HepG2 (cell line): Measurements from ENCODE around the gene CRYBB2. TPM values are rescaled to one million over a fixed set of nuclear protein-coding genes. Genes with fewer than 3 reads are reported as not detected.

Experiments used
- ATAC-seq: fragments of 200-7000 bp; cut with Tn5 transposase; 3 replicates; pipeline ENCODE4 v1.9.1; 2020; ENCODE audit warnings: mild to moderate bottlenecking, moderate library complexity
- BruUV-seq: library from RNA; stranded (reverse); fragments of 400-500 nt; replicated peaks from 2 replicates; lab custom pipeline; 2021; lab: Mats Ljungman, UMichigan
- CTCF ChIA-PET: fragments of 300-600 bp; formaldehyde crosslinking; extraction: SDS; loops from one replicate; lab custom pipeline; 2021; ENCODE audit warnings: low total read pairs, inconsistent platforms, low intra/inter-chr PET ratio; lab: Yijun Ruan, JAX
- POLR2A ChIA-PET: fragments of 350-600 bp; sonication (Branson Sonifier 250); formaldehyde crosslinking; loops from one replicate; lab custom pipeline; 2020; ENCODE audit warnings: antibody characterized with exemption, inconsistent platforms; lab: Yijun Ruan, JAX
- DNase-seq: peaks from one replicate; pipeline ENCODE4 v3.0.0-alpha.2; 2015; ENCODE audit warnings: low spot score
- FAIRE-seq: peaks from 3 replicates; lab custom pipeline; 2011; peaks lifted over from hg19 to GRCh38; lab: Jason Lieb, UNC
- H2AFZ ChIP-seq: one replicate; pipeline ENCODE4 v1.6.1; 2011; ENCODE audit warnings: low read length, inconsistent platforms
- H3K27ac ChIP-seq: fragments of 300-600 bp; 3 replicates; pipeline ENCODE4 v1.8.0; 2011; ENCODE audit warnings: mixed run types, mild to moderate bottlenecking, mixed read lengths, low read length, inconsistent platforms; ENCODE audit not compliant: insufficient read depth; ENCODE audit errors: extremely low read length
- H3K27me3 ChIP-seq, 2 experiments: fragments of 200-600 bp in 1 of 2; 2 replicates in 1 of 2; 3 replicates in 1 of 2; pipeline versions ENCODE4 v1.6.0 to v1.8.0; 2011; ENCODE audit warnings: low read length in 2 of 2, mild to moderate bottlenecking in 2 of 2, moderate library complexity in 2 of 2, inconsistent platforms in 1 of 2; ENCODE audit not compliant: insufficient read depth in 2 of 2, control insufficient read depth in 1 of 2
- H3K36me3 ChIP-seq, 2 experiments: fragments of 200-600 bp in 1 of 2; replicated peaks in 1 of 2; 2 replicates in 1 of 2; 3 replicates in 1 of 2; pipeline versions ENCODE4 v1.5.1 to v1.8.0; 2011; ENCODE audit warnings: low read length in 2 of 2, inconsistent platforms in 1 of 2; ENCODE audit not compliant: insufficient read depth in 2 of 2, control insufficient read depth in 1 of 2
- H3K4me1 ChIP-seq: 2 replicates; pipeline ENCODE4 v1.5.1; 2012; ENCODE audit warnings: low read length, inconsistent platforms; ENCODE audit not compliant: insufficient read depth
- H3K4me2 ChIP-seq: 2 replicates; pipeline ENCODE4 v1.6.0; 2011; ENCODE audit warnings: low read depth, low read length, inconsistent platforms
- H3K4me3 ChIP-seq, 3 experiments: fragments of 200-600 bp in 1 of 3; sonication (generic), shearing (Covaris generic) in 1 of 3; replicated peaks in 1 of 3; 2 replicates each; pipeline ENCODE4 v1.5.1; 2011 to 2016; ENCODE audit warnings: low read length in 3 of 3, inconsistent platforms in 2 of 3, low read depth in 2 of 3, mild to moderate bottlenecking in 2 of 3, control low read depth in 1 of 3, mixed read lengths in 1 of 3; ENCODE audit not compliant: insufficient read depth in 1 of 3
- H3K79me2 ChIP-seq: one replicate; pipeline ENCODE4 v1.6.1; 2011; ENCODE audit warnings: low read length, inconsistent platforms; ENCODE audit not compliant: insufficient read depth
- H3K9ac ChIP-seq: 2 replicates; pipeline ENCODE4 v1.6.0; 2011; ENCODE audit warnings: mild to moderate bottlenecking, low read depth, low read length, inconsistent platforms; ENCODE audit not compliant: insufficient read depth
- H3K9me3 ChIP-seq: 2 replicates; pipeline ENCODE4 v1.5.1; 2012; ENCODE audit warnings: mild to moderate bottlenecking, low read length
- H4K20me1 ChIP-seq: 2 replicates; pipeline ENCODE4 v1.6.0; 2011; ENCODE audit warnings: inconsistent platforms, mild to moderate bottlenecking, low read length, moderate library complexity; ENCODE audit not compliant: insufficient read depth
- FOXM1 ChIP-seq: sonication (generic); formaldehyde crosslinking; IDR thresholded peaks from 2 replicates; pipeline ENCODE4 v1.5.0; 2020; ENCODE audit warnings: missing genetic modification reagents
- GATA4 ChIP-seq: sonication (generic); IDR thresholded peaks from 2 replicates; pipeline ENCODE4 v1.6.1; 2016; ENCODE audit warnings: antibody characterized with exemption, low read depth, borderline replicate concordance
- ISL2 ChIP-seq: sonication (generic); formaldehyde crosslinking; IDR thresholded peaks from 2 replicates; pipeline ENCODE4 v1.5.0; 2020; ENCODE audit warnings: missing genetic modification reagents
- PBX2 ChIP-seq: IDR thresholded peaks from 2 replicates; pipeline ENCODE4 v1.6.1; 2016; ENCODE audit warnings: control low read depth
- ZNF550 ChIP-seq: sonication (generic); formaldehyde crosslinking; IDR thresholded peaks from 2 replicates; pipeline ENCODE4 v1.4.0; 2020; ENCODE audit warnings: mild to moderate bottlenecking, missing genetic modification reagents, borderline replicate concordance
- ZNF780A ChIP-seq: sonication (generic); formaldehyde crosslinking; IDR thresholded peaks from 2 replicates; pipeline ENCODE4 v1.8.0; 2022; ENCODE audit warnings: mild to moderate bottlenecking, missing genetic modification reagents, moderate library complexity
- WGBS: methylation state at CpG from one replicate; pipeline ENCODE4 v1.1.6; 2017; ENCODE audit warnings: low lambda C conversion rate; 5-methylcytosine and 5-hydroxymethylcytosine counted together
- in situ Hi-C: cut with HindIII; loops from 2 replicates; pipeline ENCODE4 v1.10.0; 2017; ENCODE audit warnings: low pct_unique_long_range_greater_than_20kb; ENCODE audit not compliant: extremely low pct_ligation_motif_present
- intact Hi-C: fragments of 100-400 bp; cut with micrococcal nuclease; formaldehyde crosslinking; loops from one replicate; pipeline ENCODE4 v1.10.0; 2022; ENCODE audit not compliant: unreplicated experiment
- polyA plus RNA-seq, 8 experiments: library from polyadenylated mRNA; depleted of rRNA in 3 of 8; stranded (reverse) in 7 of 8; unstranded in 1 of 8; fragments of >200 nt; fragmentation: Illumina TruSeq in 4 of 8; extraction: Trizol in 4 of 8; gene quantifications; 2 replicates each; pipeline versions ENCODE4 v1.2.1 to v1.2.3, GENCODE V29; 2011 to 2016; ENCODE audit warnings: low read depth in 4 of 8, missing spikeins in 1 of 8, mixed read lengths in 1 of 8; ENCODE audit not compliant: insufficient read depth in 1 of 8
- total RNA-seq, 5 experiments: library from RNA; depleted of rRNA; stranded (reverse); fragments of >200 nt; fragmentation: Illumina TruSeq; extraction: Trizol; gene quantifications; 2 replicates each; pipeline ENCODE4 v1.2.3, GENCODE V29; 2016; ENCODE audit warnings: low read depth in 1 of 5
- TF ChIP-seq, protein P1 (sequence below): sonication (generic); formaldehyde crosslinking; IDR thresholded peaks from 2 replicates; pipeline ENCODE4 v1.4.0; 2020; ENCODE audit warnings: low read depth, mild to moderate bottlenecking, missing genetic modification reagents
- TF ChIP-seq, protein P2 (sequence below): sonication (generic); formaldehyde crosslinking; IDR thresholded peaks from 2 replicates; pipeline ENCODE4 v1.8.1; 2023; ENCODE audit warnings: missing genetic modification reagents, inconsistent platforms, borderline replicate concordance

The CRYBB2 gene
- total and polyA plus RNA-seq, 2 of the 13 experiments (the other 11 are each of a cell fraction or from before 2014, with no cell fraction given) = 0.11 to 0.18 TPM

DNA sequence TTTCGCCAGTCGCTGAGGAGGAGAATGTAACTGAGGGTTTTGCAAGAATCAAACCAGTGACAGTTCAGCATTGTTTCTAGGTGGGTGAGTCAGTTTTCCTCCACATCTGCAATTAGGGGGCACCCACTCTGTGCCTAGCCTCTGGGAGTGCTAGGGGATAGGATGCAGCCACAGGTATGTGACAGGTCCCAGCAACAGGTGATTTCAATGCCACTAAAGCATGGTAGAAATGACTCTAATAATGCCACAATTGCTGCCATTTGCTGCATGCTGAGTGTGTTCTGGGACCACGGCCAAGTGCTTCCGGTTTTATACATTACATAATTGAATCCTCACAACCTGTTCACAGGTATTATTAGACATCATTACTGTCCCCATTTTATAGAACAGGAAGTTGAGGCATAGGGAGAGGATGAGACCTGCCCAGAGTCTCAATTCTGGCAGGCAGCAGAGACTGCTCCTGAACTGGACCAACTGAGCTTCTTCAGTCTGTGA lies 556 bp downstream of the CRYBB2 start:
- H3K4me3 ChIP-seq = no peak overlapping the region
- ATAC-seq (no peak), DNase-seq (no peak), FAIRE-seq (no peak)
- intact Hi-C loops = no loop called here
- H3K4me1 ChIP-seq = 0 out of 2 replicates have a peak, but pooled peaks cover 7% of the 10 kb centered on the region
- 19% methylated on average over 4 of the region's 4 CpGs for WGBS
- peaks cover 1 to 35% of the 10 kb centered on the region in 2 experiments; a peak in 3 of 5 replicates for H3K27me3 ChIP-seq
- no peak overlapping the region for H3K27ac ChIP-seq
- H3K9me3 ChIP-seq = no peaks in the 10 kb centered on the region
- no peak overlapping the region for H3K9ac ChIP-seq
- BruUV-seq = no TSS peak
- no peak overlapping the region for H3K4me2 ChIP-seq
- POLR2A ChIA-PET = no interaction called here
- CTCF ChIA-PET = no interaction called here
- H2AFZ ChIP-seq = no peak overlapping the region
- TF ChIP-seq ZNF780A (CRISPR knock-in tag) = no peak
- no peak for TF ChIP-seq ISL2 (CRISPR knock-in tag)
- TF ChIP-seq GATA4 = no peak
- H3K36me3 ChIP-seq = no peaks in the 10 kb centered on the region
- H4K20me1 ChIP-seq = no peaks in the 10 kb centered on the region
- in situ Hi-C loops = no loop called here
- H3K79me2 ChIP-seq = no peaks in the 10 kb centered on the region

DNA sequence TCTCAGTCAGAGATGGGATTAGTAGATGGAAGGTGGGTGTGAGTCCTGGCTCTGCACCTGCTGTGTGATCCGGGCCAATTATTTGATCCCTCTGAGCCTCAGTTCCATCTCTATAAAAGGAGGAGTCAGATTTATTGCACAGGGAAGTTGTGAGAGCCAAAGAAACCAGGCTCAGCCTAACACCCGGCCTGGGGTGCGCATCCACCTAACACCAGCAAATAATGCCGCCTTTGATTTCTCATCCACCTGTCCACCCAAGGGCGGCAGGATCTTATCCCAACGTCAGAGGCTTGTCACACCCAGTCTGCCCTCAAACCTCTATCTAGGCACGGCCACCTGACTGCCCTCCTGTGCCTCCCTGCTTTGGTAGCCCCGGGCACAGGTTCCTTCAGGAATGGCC lies 2.4 kb downstream of the CRYBB2 start:
- BruUV-seq = no TSS peak
- H3K9me3 ChIP-seq = no peaks in the 10 kb centered on the region

More for the DNA sequence above, 2.4 kb downstream of the CRYBB2 start:
- Histone ChIP-seq H2AFZ (no peak overlapping the region), H3K9ac (no peak overlapping the region), H3K4me2 (no peak overlapping the region), H4K20me1 (no peaks in the 10 kb centered on the region), H3K4me1 (no peaks in the 10 kb centered on the region), H3K27ac (no peak overlapping the region), H3K4me3 (no peak overlapping the region), H3K27me3 (peaks cover 1 to 50% of the 10 kb centered on the region in 2 experiments; a peak in 3 of 5 replicates), H3K79me2 (no peaks in the 10 kb centered on the region), H3K36me3 (no peaks in the 10 kb centered on the region)
- in situ Hi-C loops = no loop called here
- intact Hi-C loops = no loop called here
- DNase-seq (no peak), ATAC-seq (no peak), FAIRE-seq (no peak)
- WGBS = 37% methylated on average over 8 of the region's 8 CpGs
- ChIA-PET POLR2A (no interaction called here), CTCF (no interaction called here)
- TF ChIP-seq PBX2 (CRISPR knock-in tag) = no peak
- TF ChIP-seq, protein P1, sequence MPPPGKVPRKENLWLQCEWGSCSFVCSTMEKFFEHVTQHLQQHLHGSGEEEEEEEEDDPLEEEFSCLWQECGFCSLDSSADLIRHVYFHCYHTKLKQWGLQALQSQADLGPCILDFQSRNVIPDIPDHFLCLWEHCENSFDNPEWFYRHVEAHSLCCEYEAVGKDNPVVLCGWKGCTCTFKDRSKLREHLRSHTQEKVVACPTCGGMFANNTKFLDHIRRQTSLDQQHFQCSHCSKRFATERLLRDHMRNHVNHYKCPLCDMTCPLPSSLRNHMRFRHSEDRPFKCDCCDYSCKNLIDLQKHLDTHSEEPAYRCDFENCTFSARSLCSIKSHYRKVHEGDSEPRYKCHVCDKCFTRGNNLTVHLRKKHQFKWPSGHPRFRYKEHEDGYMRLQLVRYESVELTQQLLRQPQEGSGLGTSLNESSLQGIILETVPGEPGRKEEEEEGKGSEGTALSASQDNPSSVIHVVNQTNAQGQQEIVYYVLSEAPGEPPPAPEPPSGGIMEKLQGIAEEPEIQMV = no peak
- no peak for TF ChIP-seq ZNF550 (CRISPR knock-in tag)
- TF ChIP-seq FOXM1 (CRISPR knock-in tag) = no peak
- TF ChIP-seq, protein P2, sequence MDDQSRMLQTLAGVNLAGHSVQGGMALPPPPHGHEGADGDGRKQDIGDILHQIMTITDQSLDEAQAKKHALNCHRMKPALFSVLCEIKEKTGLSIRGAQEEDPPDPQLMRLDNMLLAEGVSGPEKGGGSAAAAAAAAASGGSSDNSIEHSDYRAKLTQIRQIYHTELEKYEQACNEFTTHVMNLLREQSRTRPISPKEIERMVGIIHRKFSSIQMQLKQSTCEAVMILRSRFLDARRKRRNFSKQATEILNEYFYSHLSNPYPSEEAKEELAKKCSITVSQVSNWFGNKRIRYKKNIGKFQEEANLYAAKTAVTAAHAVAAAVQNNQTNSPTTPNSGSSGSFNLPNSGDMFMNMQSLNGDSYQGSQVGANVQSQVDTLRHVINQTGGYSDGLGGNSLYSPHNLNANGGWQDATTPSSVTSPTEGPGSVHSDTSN (CRISPR knock-in tag) = no peak
